HG02623 (cell line): ENCODE data around the gene VPREB3.
A peak's percentile ranks its signal among the peaks of the same experiment; 100 is the strongest.

ENCODE experiments used
- ATAC-seq: cut with Tn5 transposase; IDR thresholded peaks from one replicate; pipeline ENCODE4 v1.9.1; 2021; ENCODE audit warnings: moderate library complexity; ENCODE audit not compliant: unreplicated experiment

The VPREB3 gene

DNA sequence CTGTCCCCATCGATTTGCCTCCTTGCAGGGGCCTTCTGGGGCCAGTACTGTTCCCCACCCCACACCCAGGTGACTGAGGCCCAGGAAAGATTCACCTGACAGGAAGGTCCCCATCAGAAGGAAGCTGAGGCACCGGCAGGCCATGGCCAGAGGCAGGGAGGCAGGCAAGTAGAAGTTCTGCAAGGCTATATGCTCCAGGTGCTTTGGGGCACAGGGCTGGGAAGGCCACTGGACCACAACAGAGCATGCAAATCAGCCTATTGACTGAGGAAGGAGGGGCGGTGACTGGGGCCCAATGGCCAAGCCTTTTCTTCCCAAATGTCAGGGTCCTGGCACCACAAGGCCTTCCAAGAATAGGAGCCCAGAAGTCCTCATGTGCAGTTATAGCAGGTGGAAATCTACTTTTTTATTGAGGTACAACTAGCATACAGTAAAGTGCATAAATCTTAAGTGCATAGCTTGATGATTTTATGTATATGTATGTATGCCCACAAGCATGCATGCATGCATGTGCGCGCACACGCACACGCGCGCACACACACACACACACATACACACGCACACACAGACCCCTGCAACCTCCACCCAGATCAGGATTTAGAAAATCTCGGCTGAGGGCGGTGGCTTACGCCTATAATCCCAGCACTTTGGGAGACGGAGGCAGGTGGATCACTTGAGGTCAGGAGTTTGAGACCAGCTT, at the start of gene VPREB3:
VPREB3 (minus strand) TSS at position 206 of the 700 bp plus-strand sequence; CDS start at position 144, 62 bp downstream.
- no peak for ATAC-seq

DNA sequence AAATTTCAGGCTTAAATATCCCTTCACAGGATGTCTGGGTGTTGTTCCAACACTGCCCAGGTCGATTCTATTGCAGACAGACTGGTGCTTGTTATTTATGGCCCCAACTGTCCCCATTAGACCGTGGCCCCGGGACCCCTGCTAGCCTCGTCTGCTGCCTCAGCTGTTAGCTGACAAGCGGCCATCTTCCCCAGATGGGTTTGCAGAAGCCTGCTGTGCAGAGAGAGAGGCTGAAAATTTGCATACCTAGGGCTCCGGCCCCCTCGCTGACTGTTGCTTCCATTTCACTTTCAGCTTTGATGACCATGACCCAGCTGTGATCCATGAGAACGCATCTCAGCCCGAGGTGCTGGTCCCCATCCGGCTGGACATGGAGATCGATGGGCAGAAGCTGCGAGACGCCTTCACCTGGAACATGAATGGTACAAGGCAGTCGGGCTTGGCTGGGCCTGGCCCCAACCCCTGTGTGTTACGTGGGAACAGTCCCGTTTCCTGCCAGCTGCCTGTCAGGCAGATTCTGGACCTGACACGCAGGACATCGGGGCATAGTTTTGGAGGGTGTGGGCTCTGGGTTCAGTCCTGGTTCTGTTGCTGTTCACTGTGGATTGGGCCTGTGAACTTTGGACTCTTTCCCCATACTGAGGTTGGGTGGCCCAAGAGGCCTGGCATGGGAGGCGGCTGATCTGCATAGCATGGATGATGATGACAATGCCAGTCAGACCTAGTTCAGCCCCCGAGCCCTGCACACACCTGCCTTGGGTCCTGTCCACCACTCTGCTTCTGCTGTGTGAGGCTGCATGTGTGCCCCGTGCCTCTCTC, 49.0 kb upstream of the VPREB3 start:
- no peak for ATAC-seq

DNA sequence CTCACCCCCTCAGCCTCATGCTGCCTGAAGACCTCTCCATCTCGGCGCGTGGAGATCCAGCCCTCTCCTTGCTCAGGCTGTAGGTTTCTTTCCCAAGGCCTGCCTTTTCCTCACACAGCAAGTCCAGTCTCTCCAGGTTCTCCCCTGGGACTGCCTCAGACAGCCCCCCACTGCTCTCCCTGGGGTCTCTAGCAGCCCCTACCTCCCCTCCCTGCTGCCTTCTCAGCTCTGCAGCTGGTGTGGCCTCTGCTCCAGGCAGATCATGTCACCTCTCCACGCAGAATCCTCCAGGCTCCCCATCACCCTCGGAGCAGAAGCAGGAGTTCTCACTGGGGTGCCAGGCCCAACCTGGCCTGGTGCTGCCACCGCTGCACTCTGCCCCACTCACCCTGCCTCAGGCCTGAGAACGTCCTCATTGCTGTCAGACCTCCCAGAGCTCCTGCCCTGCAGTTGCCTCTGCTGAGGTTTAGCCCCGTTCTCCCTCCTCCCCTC, 47.7 kb upstream of the VPREB3 start:
- ATAC-seq, result no peak

DNA sequence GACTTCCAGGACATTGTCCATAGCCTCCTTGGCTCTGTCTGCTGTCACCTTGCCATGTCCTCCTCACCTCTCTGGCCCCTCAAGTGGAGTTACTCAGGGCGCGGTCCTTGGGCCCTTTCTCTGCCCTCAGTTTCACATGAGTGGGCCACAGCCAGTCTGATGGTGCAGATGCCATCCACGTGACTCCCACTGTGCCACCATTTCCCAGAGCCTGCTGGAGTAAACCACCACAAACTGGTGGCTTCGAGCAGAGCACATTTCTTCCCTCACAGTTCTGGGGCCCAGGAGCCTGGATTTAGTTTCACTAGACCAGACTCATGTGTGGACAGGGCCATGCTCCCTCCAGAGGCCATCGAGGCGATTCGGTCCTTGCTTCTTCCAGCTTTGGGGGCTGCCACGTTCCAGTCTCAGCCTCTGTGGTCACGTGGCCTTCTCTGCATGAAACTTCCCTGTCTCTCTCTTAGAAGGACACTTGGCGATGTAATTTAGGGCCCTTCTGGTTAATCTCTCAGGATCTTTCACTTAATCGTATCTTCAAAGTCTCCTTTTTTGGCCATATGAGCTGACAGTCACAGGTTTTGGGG, 47.1 kb upstream of the VPREB3 start:
- no peak for ATAC-seq

- peak; percentile 46 for ATAC-seq
These were observed 46.3 kb upstream of the VPREB3 start for GRCh38 chr22:23800297-23801237.

GRCh38 chr22:23796461-23796860, 42.2 kb upstream of the VPREB3 start:
- no peak for ATAC-seq

GRCh38 chr22:23793326-23793725, 39.1 kb upstream of the VPREB3 start:
- ATAC-seq, result no peak

DNA sequence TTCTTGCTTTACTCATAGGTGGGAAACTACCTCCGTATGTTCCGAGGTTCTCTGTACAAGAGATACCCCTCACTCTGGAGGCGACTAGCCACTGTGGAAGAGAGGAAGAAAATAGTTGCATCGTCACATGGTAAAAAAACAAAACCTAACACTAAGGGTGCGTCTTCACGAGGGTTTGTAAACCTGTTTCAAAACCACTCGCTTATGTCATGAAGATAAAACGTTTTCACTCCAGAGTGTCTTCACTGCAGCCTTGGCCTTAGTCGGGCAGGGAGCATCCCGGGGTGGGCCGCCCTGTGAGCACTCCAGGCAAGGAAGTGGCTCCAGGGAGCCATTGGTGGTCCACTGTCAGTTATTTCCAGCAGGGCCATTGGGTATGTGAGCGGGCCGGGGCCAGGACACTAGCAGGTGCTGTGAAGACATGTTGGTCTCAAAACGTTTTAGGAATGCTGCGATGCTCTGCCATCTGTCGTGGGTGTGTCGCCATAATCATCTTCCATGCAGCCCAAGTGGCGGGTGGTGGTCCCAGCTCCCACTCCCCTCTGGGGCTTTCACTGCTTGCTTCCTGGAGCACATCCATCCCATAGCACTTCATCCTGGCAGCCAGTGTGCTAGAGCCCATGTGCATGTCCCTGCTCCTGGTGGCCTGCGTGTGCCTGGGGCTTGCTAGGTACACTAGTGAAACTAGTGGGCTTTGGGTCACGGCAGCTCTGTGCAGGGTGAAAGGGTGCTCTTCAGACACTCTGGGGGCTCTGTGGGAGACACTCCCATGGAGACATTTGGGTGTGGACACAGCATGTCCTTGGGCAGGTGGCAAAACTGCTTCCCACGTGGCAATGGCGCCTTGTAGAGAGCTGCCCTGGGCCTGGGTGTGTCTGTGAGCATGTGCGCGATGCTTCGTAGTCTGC, 37.8 kb upstream of the VPREB3 start:
- no peak for ATAC-seq

DNA sequence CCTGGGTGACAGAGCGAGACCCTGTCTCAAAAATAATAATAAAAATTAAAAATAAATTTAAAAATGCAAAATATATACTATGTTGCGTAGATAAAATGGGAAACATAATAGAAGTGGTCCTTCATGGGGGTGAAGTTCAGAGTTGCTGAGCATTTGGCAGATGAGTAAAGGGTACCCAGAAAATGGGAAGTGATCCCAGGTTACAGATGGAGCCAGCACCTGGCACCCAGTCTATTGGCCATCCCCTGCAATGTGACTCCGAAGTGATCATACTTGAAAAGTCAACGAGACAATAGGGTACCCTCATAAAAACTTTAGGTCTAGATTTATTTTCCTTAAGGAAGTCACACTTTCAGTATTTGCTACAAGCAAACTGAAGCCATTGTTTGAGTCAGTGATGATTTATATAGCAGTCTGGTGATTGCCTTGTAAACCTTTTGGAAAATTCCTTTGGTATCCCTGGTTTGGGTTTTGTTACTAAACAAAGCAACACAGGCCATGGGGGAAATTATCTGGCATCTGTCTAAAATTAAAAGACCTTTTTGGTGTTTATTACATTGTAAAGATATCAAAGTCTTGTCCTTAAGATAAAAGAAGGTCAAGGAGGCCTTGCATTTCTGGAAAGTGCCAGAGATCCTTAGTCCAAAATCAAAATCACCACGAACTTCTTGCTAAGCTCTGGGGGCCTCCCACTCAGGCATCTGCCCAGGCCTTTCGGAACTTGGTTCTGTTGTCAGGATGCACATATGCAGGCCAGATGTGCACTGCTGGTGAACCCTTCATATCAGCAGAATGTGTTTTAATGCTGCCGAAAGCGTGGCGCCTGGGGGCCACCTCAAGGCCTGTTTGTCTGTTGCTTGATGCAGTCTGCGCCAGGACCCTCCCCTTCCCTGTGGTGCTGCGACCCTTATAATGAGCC, 36.9 kb upstream of the VPREB3 start:
- no peak for ATAC-seq

GRCh38 chr22:23789638-23790037, 35.4 kb upstream of the VPREB3 start:
- no peak for ATAC-seq

GRCh38 chr22:23789121-23789520, 34.9 kb upstream of the VPREB3 start:
- ATAC-seq, result no peak

GRCh38 chr22:23787910-23788309, 33.7 kb upstream of the VPREB3 start:
- ATAC-seq, result no peak

GRCh38 chr22:23787600-23787896, 33.3 kb upstream of the VPREB3 start:
- ATAC-seq, result no peak

DNA sequence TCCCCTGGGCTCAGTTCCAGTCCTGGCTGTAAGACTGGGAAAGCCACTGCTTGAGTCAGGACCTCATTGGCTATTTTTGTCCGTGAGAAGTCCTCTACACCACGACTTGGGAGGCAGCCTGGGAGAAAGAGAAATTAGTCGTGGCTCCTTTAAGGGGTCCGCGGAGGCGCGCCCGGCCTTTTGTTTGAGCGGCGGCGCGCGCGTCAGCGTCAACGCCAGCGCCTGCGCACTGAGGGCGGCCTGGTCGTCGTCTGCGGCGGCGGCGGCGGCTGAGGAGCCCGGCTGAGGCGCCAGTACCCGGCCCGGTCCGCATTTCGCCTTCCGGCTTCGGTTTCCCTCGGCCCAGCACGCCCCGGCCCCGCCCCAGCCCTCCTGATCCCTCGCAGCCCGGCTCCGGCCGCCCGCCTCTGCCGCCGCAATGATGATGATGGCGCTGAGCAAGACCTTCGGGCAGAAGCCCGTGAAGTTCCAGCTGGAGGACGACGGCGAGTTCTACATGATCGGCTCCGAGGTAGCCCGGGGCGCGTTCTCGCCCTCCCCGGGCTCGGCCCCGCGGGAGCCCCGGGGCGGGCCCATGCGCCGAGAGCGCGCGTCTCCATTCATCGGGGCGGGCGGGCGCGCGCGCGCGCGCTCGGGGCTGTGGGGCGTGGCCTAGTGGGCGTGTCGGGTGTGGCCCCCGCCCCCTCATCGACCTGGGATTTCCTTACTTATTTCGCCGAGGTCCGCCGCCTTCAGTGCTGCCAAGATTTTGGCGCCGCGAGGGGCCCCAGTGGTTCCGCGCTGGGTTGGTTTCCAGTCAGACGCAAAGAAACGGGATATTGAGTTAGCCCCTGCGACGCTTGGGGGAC, 32.8 kb upstream of the VPREB3 start, which contains the start of gene SMARCB1:
SMARCB1 (plus strand) TSS at position 215 of the 848 bp plus-strand sequence; CDS start at position 419, 204 bp downstream.
- peak; percentile 59 for ATAC-seq

DNA sequence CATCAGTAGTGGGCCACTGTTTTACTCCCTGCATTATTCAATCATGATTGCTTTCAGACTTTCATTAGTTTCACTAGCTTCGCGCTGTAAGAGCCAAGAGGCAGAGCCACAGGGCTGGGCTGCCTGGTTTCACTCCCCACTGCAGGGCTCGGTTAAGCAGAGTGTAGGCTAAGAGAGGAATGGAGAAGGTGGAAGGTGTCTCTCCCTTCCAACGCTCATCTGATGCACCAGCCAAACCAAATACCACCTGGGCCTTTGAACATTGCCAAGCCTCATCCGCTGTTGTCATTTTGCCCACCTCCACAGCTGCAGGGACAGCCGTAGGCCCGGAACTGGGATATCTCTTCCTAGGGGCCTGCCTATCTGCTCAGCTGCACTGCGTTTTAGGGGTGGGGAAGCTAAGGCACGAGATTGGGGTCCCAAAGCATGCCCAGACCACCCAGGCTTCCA, 32.1 kb upstream of the VPREB3 start:
- ATAC-seq, result no peak

DNA sequence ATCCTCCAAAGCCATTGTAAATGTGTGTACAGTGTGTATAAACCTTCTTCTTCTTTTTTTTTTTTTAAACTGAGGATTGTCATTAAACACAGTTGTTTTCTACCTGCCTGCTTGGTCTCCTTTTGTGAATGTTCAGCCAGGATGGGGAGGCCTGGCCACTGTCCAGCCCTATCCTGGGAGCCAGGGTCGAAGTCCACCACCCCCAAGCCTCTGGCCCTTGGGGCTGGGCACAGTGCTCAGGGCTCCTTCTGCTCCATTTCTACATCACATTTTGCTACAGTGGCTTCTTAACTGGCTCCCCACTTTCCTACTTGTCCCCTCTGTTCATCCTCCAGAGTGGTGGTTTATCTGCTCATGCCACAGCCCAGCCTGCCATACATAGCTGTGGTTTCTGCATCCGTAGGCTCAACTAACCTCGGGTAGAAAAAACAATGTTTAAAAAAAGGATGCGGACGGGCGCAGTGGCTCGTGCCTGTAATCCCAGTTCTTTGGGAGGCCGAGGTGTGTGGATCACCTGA, 30.0 kb upstream of the VPREB3 start:
- ATAC-seq, result no peak
